K562 (cell line): ENCODE results near the gene JPT2. TPM values are rescaled to one million over a fixed set of nuclear protein-coding genes. Genes with fewer than 3 reads are reported as not detected.

Experiments
- ATAC-seq: fragments of 200-7000 bp; cut with Tn5 transposase; 3 replicates; pipeline ENCODE4 v1.9.1; 2020; ENCODE audit warnings: moderate library complexity
- BruUV-seq: library from RNA; stranded (reverse); fragments of 400-500 nt; replicated peaks from 2 replicates; lab custom pipeline; 2021; lab: Mats Ljungman, UMichigan
- CTCF ChIA-PET: fragments of 300-600 bp; formaldehyde crosslinking; extraction: SDS; loops from one replicate; lab custom pipeline; 2021; ENCODE audit warnings: low intra/inter-chr PET ratio; lab: Yijun Ruan, JAX
- POLR2A ChIA-PET: fragments of 300-600, 350-650 bp; sonication (Branson Sonifier 250); formaldehyde crosslinking; extraction: SDS; loops from one replicate; lab custom pipeline; 2021; ENCODE audit warnings: antibody characterized with exemption, inconsistent platforms; lab: Yijun Ruan, JAX
- DNase-seq, 4 experiments: peaks; one replicate each; pipeline versions ENCODE4 v3.0.0 to v3.0.0-alpha.2; 2011 to 2018; ENCODE audit warnings: low spot score in 3 of 4, mixed read lengths in 3 of 4; ENCODE audit errors: extremely low read depth in 1 of 4
- FAIRE-seq: peaks from 2 replicates; lab custom pipeline; 2011; peaks lifted over from hg19 to GRCh38; lab: Jason Lieb, UNC
- H2AFZ ChIP-seq: 2 replicates; pipeline ENCODE4 v1.6.0; 2011; ENCODE audit warnings: low read depth, low read length, control low read depth, inconsistent platforms
- H3K27ac ChIP-seq: fragments of 200-600 bp; 3 replicates; pipeline ENCODE4 v1.8.0; 2011; ENCODE audit warnings: low read depth, mild to moderate bottlenecking, control low read depth, inconsistent platforms, low read length, moderate library complexity, mixed read lengths; ENCODE audit errors: extremely low read depth
- H3K27me3 ChIP-seq, 2 experiments: fragments of 300-600 bp in 1 of 2; 2 replicates in 1 of 2; 3 replicates in 1 of 2; pipeline versions ENCODE4 v1.6.0 to v1.8.0; 2011; ENCODE audit warnings: inconsistent platforms in 2 of 2, low read length in 2 of 2, mild to moderate bottlenecking in 1 of 2, mixed read lengths in 1 of 2, moderate library complexity in 1 of 2; ENCODE audit not compliant: control insufficient read depth in 2 of 2, insufficient read depth in 2 of 2
- H3K36me3 ChIP-seq: fragments of 300-600 bp; 3 replicates; pipeline ENCODE4 v1.8.0; 2011; ENCODE audit warnings: mild to moderate bottlenecking, low read length, inconsistent platforms; ENCODE audit not compliant: control insufficient read depth, insufficient read depth
- H3K4me1 ChIP-seq, 2 experiments: fragments of 200-600 bp in 1 of 2; replicated peaks in 1 of 2; 2 replicates in 1 of 2; 3 replicates in 1 of 2; pipeline versions ENCODE4 v1.5.1 to v1.8.0; 2011; ENCODE audit warnings: inconsistent platforms in 2 of 2, low read length in 2 of 2, mild to moderate bottlenecking in 1 of 2, mixed read lengths in 1 of 2, moderate library complexity in 1 of 2; ENCODE audit not compliant: control insufficient read depth in 2 of 2, insufficient read depth in 2 of 2
- H3K4me2 ChIP-seq: 2 replicates; pipeline ENCODE4 v1.6.1; 2011; ENCODE audit warnings: low read length, control low read depth, inconsistent platforms, mixed read lengths; ENCODE audit not compliant: insufficient read depth
- H3K4me3 ChIP-seq: fragments of 200-600 bp; sonication (generic), shearing (Covaris generic); 2 replicates; pipeline ENCODE4 v1.5.1; 2016; ENCODE audit warnings: control low read depth, inconsistent platforms
- H3K79me2 ChIP-seq: fragments of 200-600 bp; 3 replicates; pipeline ENCODE4 v1.8.0; 2011; ENCODE audit warnings: low read length, inconsistent platforms; ENCODE audit not compliant: control insufficient read depth, insufficient read depth
- H3K9ac ChIP-seq, 2 experiments: 2 replicates each; pipeline versions ENCODE4 v1.6.0 to v1.6.1; 2011; ENCODE audit warnings: low read depth in 2 of 2, low read length in 2 of 2, control low read depth in 1 of 2, inconsistent platforms in 1 of 2, mild to moderate bottlenecking in 1 of 2, mixed read lengths in 1 of 2; ENCODE audit not compliant: insufficient read depth in 1 of 2
- H3K9me1 ChIP-seq: one replicate; pipeline ENCODE4 v1.6.0; 2011; ENCODE audit warnings: inconsistent platforms, mild to moderate bottlenecking, low read length, moderate library complexity; ENCODE audit not compliant: control insufficient read depth, insufficient read depth
- H3K9me3 ChIP-seq: replicated peaks from 2 replicates; pipeline ENCODE4 v1.5.1; 2011; ENCODE audit warnings: low read depth, low read length, inconsistent platforms; ENCODE audit not compliant: control insufficient read depth, insufficient read depth
- H4K20me1 ChIP-seq: replicated peaks from 2 replicates; pipeline ENCODE4 v1.6.1; 2011; ENCODE audit warnings: low read length, inconsistent platforms, mixed read lengths; ENCODE audit not compliant: control insufficient read depth, insufficient read depth
- CBX2 ChIP-seq: fragments of 200-600 bp; sonication (generic); IDR thresholded peaks from one replicate; pipeline ENCODE4 v1.6.1; 2012; ENCODE audit warnings: mild to moderate bottlenecking, low read length, inconsistent platforms; ENCODE audit not compliant: insufficient read depth, poor library complexity, severe bottlenecking
- GTF2A2 ChIP-seq: IDR thresholded peaks from 2 replicates; pipeline ENCODE4 v1.6.1; 2016; ENCODE audit warnings: mild to moderate bottlenecking, missing genetic modification characterization, missing compliant biosample characterization
- HNRNPLL ChIP-seq: fragments of 200-400 bp; formaldehyde crosslinking; IDR thresholded peaks from 2 replicates; pipeline ENCODE4 v1.6.1; 2017; ENCODE audit warnings: low read length, low read depth, mild to moderate bottlenecking; ENCODE audit not compliant: poor library complexity, severe bottlenecking
- MGA ChIP-seq: fragments of 450-650 bp; IDR thresholded peaks from 2 replicates; pipeline ENCODE4 v1.6.1; 2016; ENCODE audit warnings: mild to moderate bottlenecking, moderate library complexity
- MNT ChIP-seq, 2 experiments: fragments of 450-650 bp; conservative IDR thresholded peaks; 2 replicates each; pipeline ENCODE4 v1.6.1; 2017; ENCODE audit warnings: mild to moderate bottlenecking in 2 of 2, moderate library complexity in 2 of 2
- SIN3A ChIP-seq, 2 experiments: fragments of 150-350 bp in 1 of 2; IDR thresholded peaks; 2 replicates each; pipeline ENCODE4 v1.6.1; 2011 to 2016; ENCODE audit warnings: borderline replicate concordance in 2 of 2, low read depth in 2 of 2, low read length in 2 of 2, mild to moderate bottlenecking in 2 of 2, moderate library complexity in 2 of 2; ENCODE audit not compliant: control insufficient read depth in 1 of 2
- WGBS: fragments of 100-300 bp; shearing (Covaris generic); methylation state at CpG from one replicate; pipeline ENCODE4 v1.1.6; 2016; ENCODE audit warnings: low coverage, mixed read lengths; ENCODE audit not compliant: insufficient coverage; ENCODE audit errors: missing lambda C conversion rate; 5-methylcytosine and 5-hydroxymethylcytosine counted together
- in situ Hi-C: fragments of 300-500 bp; cut with MboI; formaldehyde crosslinking; loops from 4 replicates; pipeline ENCODE4 v1.15.0; 2018; ENCODE audit warnings: inconsistent platforms, mixed read lengths
- intact Hi-C: fragments of 100-400 bp; cut with micrococcal nuclease; formaldehyde crosslinking; loops from 2 replicates; pipeline ENCODE4 v1.14.2; 2022
- polyA plus RNA-seq, 8 experiments: library from polyadenylated mRNA; depleted of rRNA in 4 of 8; stranded (reverse) in 5 of 8; unstranded in 3 of 8; fragments of >200 nt; fragmentation: Nextera tagmentation in 2 of 8; fragmentation: Illumina TruSeq in 1 of 8; extraction: Ambion mirVana in 2 of 8; extraction: Trizol in 1 of 8; gene quantifications; 2 replicates each; pipeline versions ENCODE4 v1.2.1 to v1.2.3, GENCODE V29; 2011 to 2014; ENCODE audit warnings: inconsistent platforms in 1 of 8, missing spikeins in 1 of 8
- total RNA-seq, 7 experiments: library from RNA; depleted of rRNA in 6 of 7; stranded (reverse); fragments of >200 nt in 6 of 7; fragmentation: Illumina TruSeq in 2 of 7; extraction: Trizol in 2 of 7; gene quantifications; 2 replicates each; pipeline versions ENCODE4 v1.2.1 to v1.2.3, GENCODE V29; 2011 to 2021; ENCODE audit warnings: low replicate concordance in 1 of 7

Gene JPT2
- total and polyA plus RNA-seq, 9 of the 15 experiments (the other 6 are each of a cell fraction or from before 2014, with no cell fraction given), result 25.5 to 133 (median 106) TPM

DNA sequence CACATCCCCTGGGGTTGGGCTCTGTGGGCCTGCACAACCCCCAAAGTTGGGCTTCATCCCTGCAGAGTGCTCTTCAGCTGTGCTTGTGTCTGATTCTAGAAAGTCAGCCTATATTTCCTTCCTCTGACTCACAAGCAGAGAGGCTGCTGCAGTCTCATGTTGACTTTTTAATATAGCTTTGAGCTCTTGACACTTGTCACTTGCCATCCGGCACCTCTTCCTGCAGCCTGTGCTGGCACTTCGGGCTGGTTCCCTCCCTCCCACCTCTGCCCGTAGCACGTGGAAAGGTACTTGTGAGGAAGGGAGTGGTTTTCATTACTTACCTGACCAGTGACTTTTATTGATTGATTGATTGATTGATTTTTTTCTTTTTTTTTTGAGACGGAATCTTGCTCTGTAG lies 19.0 kb upstream of the JPT2 start:
- no peaks in the 10 kb centered on the region for H3K27me3 ChIP-seq
- H3K9me1 ChIP-seq, result no peaks in the 10 kb centered on the region
- H3K4me3 ChIP-seq, result no peak overlapping the region
- DNase-seq (no peak), FAIRE-seq (no peak), ATAC-seq (no peak)
- intact Hi-C loops (no loop called here), in situ Hi-C loops (no loop called here)
- 100% methylated on average over 3 of the region's 5 CpGs for WGBS
- POLR2A ChIA-PET, result interaction anchor here (0.5 to 0.8 kb wide), 2 partner anchors 17 to 47 kb away, joined by 4 read pairs; partner anchors contain the start of genes CRAMP1 and IFT140
- H3K4me2 ChIP-seq, result no peak overlapping the region
- peaks cover 0 to 32% of the 10 kb centered on the region in 2 experiments; a peak in 3 of 5 replicates for H3K4me1 ChIP-seq
- H3K9ac ChIP-seq, result 0 out of 4 replicates have a peak overlapping the region, but pooled peaks of 1 of the 2 experiments have one; percentile 56
- no peak overlapping the region for H2AFZ ChIP-seq
- 0 out of 2 replicates have a peak, but pooled peaks cover 3% of the 10 kb centered on the region for H4K20me1 ChIP-seq
- peaks cover 92% of the 10 kb centered on the region; the same call in 2 of the 3 replicates for H3K36me3 ChIP-seq
- H3K79me2 ChIP-seq, result no peaks in the 10 kb centered on the region; the same call in 2 of the 3 replicates
- H3K9me3 ChIP-seq, result no peaks in the 10 kb centered on the region
- CTCF ChIA-PET, result no interaction called here
- BruUV-seq, result no TSS peak
- no peak overlapping the region for H3K27ac ChIP-seq
- no peak for TF ChIP-seq CBX2
- TF ChIP-seq MNT (conservative IDR thresholded peaks at IDR 0.05), result no peak
- TF ChIP-seq HNRNPLL, result no peak
- no peak for TF ChIP-seq MGA
- no peak for TF ChIP-seq SIN3A (IDR thresholded peaks at IDR 0.05; ENCODE audit: borderline replicate concordance in 2 of 2, control insufficient read depth in 1 of 2, low read depth in 2 of 2, low read length in 2 of 2)
- TF ChIP-seq GTF2A2, result no peak
